Measurements from ENCODE around the gene SLC22A6.

Gene SLC22A6

GRCh38 chr11:62930157-62930556, 54.6 kb downstream of the SLC22A6 start:
- DNase-seq = no peak

DNA sequence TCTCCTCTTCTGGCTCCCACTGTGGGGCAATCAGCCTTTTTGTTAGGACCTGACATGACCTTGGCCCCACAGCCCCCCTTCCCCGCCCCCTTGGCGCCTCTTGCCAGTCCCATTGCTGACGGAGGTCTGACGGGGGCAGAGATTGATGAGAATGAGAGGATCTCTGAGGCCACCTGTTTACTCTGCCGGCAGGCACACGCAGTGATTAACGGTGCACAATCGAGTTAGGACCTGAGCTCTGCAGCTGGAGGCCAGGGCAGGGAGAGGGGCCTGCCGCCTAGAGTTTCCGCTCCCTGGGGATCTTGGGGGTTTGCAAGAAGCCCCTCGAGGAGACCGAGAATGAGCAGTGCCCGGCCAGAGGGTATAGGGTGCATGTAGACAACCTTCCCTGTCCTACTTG, 56.8 kb downstream of the SLC22A6 start:
- no peak for DNase-seq

DNA sequence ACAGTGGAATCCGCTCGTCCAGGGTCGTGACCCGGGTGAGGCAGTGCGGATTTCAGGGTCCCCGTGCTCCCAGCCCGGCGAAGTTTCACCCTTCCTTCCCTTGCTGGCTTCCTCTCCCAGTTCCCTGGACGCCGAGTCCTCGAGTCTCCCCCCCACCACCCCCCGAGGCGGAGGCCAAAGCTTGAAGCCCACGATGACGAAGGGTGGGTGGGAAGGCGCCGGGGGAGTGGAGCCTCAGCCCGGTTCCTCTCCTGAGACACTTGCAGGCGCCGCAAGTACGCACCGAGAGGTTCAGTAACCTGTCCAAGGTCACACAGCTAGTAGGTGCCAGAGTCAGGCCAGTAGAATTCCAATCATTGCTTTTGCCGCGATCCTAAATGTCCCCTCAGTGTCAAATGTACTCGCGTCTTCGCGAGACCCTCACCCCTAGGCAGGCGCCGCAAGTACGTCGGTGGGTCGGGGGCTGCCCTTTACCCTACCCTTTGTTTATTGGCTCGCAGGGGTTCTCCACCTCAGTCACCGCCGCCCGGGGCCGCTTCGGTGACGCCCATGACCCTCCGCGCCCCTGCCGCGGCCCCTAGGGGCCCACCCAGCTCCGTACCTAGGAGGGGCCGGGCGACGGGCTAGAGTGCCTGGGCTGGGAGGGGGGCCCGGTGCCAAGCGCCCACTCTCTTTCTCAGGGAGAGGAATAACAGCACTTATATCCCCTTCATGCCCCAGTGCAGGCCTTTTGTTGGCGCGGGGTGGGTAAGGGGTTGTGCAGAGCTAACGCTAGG, 57.9 kb downstream of the SLC22A6 start:
- DNase-seq = no peak
